DOHH2 (cell line): ENCODE data around the gene RGS7.

Experiments
- EZH2phosphoT487 ChIP-seq: fragments of 200-600 bp; sonication (generic); IDR thresholded peaks from 2 replicates; pipeline ENCODE4 v1.6.1; 2017; ENCODE audit warnings: borderline replicate concordance, mild to moderate bottlenecking, antibody characterized with exemption, low read length, moderate library complexity, mixed read lengths
- TF ChIP-seq, protein P1 (sequence below): fragments of 200-600 bp; sonication (generic); IDR thresholded peaks from one replicate; pipeline ENCODE4 v1.5.1; 2014; ENCODE audit warnings: antibody characterized with exemption, mild to moderate bottlenecking, low read depth, low read length; ENCODE audit not compliant: poor library complexity, severe bottlenecking

DNA sequence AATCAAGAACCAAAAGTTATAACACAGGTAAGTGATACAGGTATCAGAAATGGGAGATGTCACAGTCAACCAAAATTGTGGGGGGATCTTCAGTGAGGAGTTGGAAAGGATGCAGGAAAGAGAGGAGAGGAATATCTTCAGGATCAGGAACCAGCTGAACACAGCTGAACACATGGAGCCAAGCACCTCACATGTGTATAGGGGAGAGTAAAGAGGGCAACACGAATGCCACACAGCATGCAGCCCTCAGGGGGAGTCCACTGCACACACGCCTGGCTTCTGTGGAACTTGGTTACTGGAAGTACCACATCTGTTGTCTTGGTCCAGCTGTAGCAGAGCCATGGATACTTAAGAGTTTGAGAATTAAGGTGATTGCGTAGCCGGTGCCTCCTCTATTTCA is 218.8 kb downstream of the RGS7 start:
- TF ChIP-seq, protein P1, sequence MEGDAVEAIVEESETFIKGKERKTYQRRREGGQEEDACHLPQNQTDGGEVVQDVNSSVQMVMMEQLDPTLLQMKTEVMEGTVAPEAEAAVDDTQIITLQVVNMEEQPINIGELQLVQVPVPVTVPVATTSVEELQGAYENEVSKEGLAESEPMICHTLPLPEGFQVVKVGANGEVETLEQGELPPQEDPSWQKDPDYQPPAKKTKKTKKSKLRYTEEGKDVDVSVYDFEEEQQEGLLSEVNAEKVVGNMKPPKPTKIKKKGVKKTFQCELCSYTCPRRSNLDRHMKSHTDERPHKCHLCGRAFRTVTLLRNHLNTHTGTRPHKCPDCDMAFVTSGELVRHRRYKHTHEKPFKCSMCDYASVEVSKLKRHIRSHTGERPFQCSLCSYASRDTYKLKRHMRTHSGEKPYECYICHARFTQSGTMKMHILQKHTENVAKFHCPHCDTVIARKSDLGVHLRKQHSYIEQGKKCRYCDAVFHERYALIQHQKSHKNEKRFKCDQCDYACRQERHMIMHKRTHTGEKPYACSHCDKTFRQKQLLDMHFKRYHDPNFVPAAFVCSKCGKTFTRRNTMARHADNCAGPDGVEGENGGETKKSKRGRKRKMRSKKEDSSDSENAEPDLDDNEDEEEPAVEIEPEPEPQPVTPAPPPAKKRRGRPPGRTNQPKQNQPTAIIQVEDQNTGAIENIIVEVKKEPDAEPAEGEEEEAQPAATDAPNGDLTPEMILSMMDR: no peak
- TF ChIP-seq EZH2phosphoT487: no peak
